GM12801 (cell line): ENCODE measurements around the gene ASB2.

Experiments used
- TF ChIP-seq, protein P1 (sequence below): IDR thresholded peaks from one replicate; pipeline ENCODE4 v1.5.1; 2011; ENCODE audit warnings: control low read depth; ENCODE audit not compliant: insufficient read length; ENCODE audit errors: extremely low read depth

Gene ASB2

GRCh38 chr14:94000267-94000666, 23.9 kb upstream of the ASB2 start:
- TF ChIP-seq, protein P1, sequence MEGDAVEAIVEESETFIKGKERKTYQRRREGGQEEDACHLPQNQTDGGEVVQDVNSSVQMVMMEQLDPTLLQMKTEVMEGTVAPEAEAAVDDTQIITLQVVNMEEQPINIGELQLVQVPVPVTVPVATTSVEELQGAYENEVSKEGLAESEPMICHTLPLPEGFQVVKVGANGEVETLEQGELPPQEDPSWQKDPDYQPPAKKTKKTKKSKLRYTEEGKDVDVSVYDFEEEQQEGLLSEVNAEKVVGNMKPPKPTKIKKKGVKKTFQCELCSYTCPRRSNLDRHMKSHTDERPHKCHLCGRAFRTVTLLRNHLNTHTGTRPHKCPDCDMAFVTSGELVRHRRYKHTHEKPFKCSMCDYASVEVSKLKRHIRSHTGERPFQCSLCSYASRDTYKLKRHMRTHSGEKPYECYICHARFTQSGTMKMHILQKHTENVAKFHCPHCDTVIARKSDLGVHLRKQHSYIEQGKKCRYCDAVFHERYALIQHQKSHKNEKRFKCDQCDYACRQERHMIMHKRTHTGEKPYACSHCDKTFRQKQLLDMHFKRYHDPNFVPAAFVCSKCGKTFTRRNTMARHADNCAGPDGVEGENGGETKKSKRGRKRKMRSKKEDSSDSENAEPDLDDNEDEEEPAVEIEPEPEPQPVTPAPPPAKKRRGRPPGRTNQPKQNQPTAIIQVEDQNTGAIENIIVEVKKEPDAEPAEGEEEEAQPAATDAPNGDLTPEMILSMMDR, result no peak

- TF ChIP-seq, protein P1, result no peak
These were observed 23.2 kb upstream of the ASB2 start for GRCh38 chr14:93999573-93999972.

DNA sequence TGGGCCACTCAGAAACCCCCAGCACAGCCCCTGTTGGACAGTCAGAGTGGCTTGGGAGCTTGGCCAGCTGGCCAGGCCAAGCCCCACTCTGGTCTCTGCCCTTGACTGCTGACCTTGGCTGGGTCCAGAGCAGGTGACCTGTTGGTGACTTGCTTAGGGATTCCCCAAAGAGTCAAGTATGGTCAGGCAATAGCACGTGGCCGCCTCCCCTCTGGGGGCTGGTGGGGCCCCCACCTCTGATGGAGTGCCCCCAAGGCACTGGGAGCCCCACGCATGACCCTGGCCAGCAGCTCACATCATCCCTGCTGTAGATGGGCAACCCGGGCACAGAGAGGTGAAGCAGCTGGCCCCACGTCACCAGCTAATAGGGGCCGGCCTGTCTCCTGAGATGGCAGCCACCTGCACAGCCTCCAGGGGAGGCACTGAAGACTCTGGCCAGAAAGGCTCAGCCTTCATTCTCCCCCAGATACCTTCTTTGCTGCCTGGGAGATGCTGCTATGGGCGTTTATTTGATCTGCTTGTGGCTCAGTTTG, 22.6 kb upstream of the ASB2 start:
- TF ChIP-seq, protein P1, result no peak

- TF ChIP-seq, protein P1, result no peak
These were observed 21.8 kb upstream of the ASB2 start for GRCh38 chr14:93997916-93998870.

DNA sequence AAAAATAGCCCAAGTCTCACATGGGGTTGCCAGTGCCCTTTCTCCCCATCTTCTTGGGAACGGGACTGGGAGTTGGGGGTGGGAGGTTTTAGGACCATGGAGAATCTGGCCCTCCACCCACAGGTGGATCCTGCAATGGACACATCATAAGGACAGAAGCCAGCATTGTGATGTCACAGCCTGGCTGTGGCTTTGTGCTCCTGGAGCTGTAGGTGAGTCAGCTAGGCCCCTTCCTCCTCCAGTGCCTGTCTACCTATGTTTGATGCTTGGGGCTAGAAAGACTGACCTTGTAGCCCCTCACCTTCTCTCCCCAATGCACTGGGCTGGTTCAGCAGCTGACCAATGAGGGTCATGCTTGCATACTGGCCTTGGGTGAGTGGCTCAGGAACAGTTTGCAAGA, 20.7 kb upstream of the ASB2 start, which contains the start of gene CCDC197:
Gene CCDC197 (plus strand): TSS at position 220 of the 400 bp plus-strand sequence. CDS start 831 bp downstream, outside the sequence.
- TF ChIP-seq, protein P1, result no peak

DNA sequence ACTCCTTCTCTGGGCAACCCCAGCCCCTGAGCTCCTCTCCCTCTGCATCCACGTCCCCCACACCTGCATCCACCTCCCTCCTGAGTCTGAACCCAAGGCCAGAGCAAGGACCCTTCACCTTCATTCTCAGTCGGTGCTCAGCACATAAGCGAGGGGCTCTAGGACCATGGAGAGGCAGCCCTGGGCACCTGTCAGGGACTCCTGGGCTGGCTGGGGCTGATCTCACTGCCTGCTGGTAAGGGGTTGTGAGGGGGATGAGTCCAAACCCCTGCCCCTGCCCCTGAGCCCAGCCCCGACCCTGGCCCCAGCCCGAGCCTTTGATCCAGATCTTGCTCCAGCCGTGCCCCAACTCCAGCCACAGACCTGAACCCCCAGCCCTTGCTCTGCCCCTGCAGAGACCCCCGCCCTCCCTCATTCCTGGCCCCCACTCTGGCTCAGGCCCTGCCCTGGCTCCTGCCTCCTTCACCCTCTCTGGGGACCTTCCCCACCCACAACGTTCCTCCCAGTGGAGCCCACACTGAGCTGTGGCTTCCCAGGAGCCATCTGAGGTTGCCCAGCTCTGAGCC, 19.8 kb upstream of the ASB2 start:
- TF ChIP-seq, protein P1, result no peak

DNA sequence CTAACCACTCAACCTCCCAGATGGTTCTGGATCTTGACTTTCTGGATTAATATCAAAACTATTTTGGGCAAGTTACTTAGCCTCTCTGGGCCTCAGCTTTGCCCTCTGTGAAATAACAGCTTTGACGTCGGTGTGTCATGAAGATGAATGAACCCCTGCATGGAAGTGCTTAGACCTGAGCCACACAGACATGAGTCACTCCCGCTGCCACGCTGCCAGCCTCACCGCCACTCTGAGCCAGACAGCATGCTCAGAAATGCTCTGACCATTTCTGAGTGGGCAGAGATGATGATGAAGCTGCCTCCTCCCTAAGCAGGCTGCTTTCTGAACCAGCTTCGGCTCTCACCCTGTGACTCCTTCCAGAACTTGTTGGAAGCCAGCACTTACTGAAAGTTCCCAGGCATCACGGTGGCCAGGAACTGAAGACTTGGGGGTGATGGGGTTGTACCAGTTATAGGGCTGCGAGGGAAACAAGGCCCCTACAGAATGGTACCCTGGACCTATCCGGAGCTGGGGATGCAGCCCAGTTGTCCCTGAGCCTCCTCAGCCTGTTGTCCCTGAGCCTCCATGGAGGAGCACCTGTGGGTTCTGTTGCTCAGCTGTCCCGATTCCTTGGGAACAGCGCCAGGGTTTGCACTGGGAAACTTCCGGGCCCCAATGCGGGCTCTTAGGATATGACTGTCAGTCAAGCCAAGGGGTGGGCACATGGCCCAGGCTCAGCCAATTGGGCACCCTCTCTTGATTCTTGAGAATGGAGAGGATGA, 18.7 kb upstream of the ASB2 start:
- TF ChIP-seq, protein P1, result no peak
